HCEC 1CT (cell line): ENCODE results near the gene FAM111A.

Experiments used
- DNase-seq: peaks from one replicate; pipeline ENCODE4 v3.0.0-alpha.2; 2017

Gene FAM111A

DNA sequence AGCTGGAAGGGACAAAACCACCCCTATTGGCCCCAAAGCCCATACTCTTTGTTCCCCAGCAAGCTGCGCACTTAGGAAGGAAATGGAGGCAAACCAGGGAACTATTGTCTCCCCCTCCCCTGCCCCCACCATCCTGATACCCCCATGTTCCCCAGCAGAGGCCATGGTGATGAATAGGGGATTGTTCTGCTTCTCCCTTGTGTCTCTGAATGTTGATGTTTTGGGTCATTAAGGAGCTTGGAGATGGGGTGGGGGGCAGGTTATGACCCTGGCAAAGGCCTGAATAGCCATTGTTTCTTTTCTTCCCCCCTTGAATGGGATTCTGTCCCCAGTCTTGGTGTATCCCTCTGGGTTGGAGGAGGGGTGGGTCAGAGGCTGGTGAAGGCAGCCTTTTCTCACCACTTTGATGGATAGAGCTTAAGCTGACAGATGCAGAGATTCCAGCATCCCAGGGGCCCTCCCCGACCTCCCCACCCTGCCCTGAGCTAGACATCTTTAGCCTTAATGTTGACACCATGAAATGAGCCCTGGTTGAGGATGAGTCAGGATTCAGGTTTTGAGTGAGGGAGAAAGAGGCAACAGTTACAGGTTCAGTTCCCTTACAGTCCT, 37.6 kb downstream of the FAM111A start:
- no peak for DNase-seq

GRCh38 chr11:59180907-59181306, 38.3 kb downstream of the FAM111A start:
- no peak for DNase-seq

GRCh38 chr11:59181746-59182456, 39.2 kb downstream of the FAM111A start:
- no peak for DNase-seq

- DNase-seq: no peak
Measured at GRCh38 chr11:59182457-59183151, 39.9 kb downstream of the FAM111A start.

GRCh38 chr11:59183771-59184170, 41.1 kb downstream of the FAM111A start:
- DNase-seq: peak; percentile 26

DNA sequence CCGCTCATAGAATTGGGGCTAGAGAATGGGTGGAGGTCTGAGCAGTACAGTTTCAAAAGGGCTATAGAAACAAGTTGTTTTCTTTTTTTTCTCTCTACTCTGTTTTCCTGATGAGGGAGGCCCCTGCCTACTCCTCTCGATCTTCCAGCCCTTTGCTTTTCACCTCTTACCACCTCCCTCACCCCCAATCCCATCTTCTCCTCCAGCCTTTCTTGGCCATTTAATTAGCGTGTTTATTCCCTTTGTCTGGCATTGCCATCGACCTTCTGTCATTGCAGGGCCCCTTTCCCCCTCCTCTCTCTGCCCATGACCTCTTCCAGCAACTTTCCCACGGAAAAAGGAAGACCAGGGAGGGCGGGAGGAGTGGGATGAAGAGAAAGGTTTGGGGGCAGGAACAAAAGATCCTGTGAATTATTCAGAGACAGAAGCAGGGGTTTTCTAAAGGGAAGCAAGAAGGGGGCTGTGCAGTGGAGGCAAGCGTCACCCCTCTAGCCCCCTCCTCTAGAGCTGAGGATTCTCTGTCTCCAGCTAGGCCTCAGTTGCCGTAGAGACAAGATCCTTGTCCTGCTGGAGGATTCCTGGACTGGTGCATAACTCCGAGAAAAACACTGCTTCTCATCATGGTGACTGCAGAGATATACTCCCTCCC, 42.2 kb downstream of the FAM111A start:
- DNase-seq: no peak

DNA sequence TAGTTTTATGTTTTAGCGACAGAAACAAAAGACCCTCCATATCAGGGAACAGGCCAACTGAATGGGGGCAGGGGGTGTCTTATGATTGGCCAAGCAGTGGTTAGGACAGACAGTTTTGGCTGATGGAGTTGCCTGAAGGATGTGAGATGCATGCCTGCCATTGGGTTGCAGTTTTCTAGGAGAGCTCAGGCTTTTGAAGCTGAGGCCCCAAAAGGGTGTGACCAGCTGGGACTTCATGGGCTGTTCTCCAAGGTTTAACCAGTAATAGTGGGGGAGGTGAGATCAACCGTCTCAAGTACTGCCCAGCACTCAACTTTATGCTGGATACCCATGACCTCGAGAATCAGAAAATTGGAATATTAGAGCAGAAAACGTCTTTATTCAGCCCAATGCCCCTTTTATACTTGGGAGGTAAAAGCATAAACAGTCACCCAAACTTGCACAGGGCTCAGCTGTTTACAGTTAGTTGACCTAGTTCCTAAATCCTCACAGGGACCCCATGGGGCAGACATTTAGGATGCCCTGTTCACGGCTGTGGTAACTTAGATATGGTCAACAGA, 42.8 kb downstream of the FAM111A start:
- DNase-seq: no peak

GRCh38 chr11:59186130-59186594, 43.5 kb downstream of the FAM111A start:
- DNase-seq: peak; percentile 15

DNA sequence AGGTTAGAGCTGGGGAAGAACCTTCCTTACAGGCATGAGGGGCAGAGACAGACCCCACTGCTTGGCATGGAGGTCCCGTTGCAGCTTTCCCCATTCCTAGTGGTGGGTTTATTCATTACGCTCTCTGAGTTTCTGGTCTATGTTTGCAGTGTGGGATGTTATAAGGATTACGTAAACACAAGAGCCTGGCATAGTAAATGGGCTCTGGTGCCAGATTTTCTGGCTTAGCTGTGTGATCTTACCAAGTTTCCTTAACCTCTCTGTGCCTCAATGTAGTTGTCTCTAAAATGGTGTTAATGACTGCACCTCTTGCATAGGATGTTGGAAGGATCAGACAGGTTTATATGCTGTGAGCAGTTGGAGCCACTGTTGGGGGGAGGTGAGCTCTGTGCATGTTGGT, 44.4 kb downstream of the FAM111A start:
- DNase-seq: no peak

GRCh38 chr11:59187587-59187986, 44.9 kb downstream of the FAM111A start:
- DNase-seq: peak; percentile 49

DNA sequence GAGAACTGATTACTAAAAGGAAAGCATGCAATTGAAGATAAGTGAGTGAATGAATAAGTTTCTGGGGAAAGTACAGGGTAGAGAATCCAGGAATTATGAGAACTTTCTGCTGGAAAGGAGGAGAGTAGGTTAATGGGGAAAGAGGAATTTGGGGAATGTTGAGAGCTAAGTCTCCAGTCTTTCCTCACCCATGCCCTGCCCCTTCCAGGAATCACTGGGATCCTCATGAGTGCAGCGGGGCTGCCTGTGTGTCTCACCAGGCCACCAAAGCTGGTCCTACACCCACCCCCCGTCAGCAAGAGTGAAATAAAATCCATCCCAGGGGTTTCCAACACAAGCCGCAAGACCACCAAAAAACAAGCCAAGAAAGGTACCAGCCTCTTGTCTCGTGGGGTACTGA, 46.3 kb downstream of the FAM111A start:
- no peak for DNase-seq

GRCh38 chr11:59189986-59190385, 47.3 kb downstream of the FAM111A start:
- no peak for DNase-seq

DNA sequence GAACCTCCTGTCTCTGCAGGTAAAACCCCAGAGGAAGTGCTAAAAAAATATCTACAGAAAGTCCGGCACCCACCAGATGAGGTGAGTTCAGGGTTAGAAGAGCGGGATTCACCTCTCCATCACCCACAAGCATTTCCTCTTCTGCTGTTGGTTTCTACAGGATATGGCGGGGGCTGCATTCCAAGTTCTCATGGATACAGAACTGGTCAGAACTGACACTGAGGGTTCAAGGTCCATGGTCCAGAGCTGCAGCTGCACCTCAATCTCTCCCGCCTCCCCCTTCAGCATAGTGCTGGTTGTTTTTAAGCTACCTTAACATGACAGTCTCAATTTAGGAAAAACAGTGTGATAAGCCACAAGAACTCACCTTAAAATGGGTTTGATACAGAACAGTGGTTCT, 48.4 kb downstream of the FAM111A start:
- DNase-seq: no peak

- no peak for DNase-seq
Measured at GRCh38 chr11:59191890-59192289, 49.2 kb downstream of the FAM111A start.

GRCh38 chr11:59192446-59193020, 49.9 kb downstream of the FAM111A start:
- DNase-seq: no peak

GRCh38 chr11:59193587-59194130, 51.0 kb downstream of the FAM111A start:
- DNase-seq: no peak

DNA sequence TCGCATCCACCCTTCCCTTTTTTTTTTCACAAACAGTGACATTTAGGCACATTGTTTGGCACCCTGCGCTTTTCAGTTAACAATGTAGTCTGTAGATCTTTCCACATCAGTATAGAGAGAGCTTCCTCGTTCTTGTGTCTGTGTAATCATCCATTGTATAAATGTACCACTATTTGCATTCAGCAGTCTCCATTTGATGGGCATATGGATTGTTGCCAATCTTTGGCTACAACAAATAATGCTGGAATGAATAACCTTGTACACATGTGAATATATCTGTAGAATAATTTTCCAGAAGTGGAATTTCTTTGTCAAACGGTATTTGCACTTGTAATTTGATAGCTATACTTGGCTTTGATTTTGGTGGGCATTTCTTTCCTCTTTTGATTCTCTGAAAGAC, 52.9 kb downstream of the FAM111A start:
- no peak for DNase-seq

- DNase-seq: no peak
Measured at GRCh38 chr11:59196777-59197176, 54.1 kb downstream of the FAM111A start.

DNA sequence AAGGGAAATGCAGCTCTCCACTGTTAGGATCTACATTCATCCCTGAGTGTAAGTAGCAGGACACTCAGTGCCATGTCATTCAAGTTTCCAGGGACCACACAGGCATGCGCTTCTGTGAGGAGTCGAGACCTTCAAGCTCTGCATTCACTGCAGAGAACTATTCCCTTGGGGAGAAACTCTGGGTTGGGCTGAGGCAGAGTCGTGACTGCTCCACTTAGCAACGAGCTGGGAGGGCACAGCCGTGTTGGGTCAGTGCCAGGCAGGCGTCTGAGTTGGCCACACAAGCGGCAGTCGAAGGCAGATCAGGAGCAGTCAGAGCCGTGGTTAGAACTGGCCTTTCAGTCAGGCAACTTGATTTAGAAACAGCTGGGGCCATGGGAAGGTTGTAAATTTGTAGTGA, 55.3 kb downstream of the FAM111A start:
- DNase-seq: no peak

DNA sequence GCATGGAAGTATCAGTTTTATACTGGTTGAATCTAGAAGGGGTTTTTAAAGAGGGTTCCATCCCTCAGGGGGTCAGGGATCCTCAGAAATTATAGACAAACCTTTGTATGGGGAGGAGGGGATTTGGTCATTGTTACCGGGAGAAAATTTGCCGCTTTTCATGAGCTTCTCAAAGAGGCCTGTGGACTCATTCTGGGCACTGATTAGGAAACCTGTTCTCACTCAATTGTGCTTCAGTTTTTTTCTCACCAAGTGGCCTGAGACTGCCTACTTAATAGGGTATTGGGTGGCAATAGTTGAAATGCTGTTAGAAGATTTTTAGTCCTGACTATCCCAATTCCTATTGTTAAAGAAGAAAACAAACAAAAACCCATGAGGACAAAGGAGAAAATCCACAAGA, 56.1 kb downstream of the FAM111A start:
- DNase-seq: no peak

DNA sequence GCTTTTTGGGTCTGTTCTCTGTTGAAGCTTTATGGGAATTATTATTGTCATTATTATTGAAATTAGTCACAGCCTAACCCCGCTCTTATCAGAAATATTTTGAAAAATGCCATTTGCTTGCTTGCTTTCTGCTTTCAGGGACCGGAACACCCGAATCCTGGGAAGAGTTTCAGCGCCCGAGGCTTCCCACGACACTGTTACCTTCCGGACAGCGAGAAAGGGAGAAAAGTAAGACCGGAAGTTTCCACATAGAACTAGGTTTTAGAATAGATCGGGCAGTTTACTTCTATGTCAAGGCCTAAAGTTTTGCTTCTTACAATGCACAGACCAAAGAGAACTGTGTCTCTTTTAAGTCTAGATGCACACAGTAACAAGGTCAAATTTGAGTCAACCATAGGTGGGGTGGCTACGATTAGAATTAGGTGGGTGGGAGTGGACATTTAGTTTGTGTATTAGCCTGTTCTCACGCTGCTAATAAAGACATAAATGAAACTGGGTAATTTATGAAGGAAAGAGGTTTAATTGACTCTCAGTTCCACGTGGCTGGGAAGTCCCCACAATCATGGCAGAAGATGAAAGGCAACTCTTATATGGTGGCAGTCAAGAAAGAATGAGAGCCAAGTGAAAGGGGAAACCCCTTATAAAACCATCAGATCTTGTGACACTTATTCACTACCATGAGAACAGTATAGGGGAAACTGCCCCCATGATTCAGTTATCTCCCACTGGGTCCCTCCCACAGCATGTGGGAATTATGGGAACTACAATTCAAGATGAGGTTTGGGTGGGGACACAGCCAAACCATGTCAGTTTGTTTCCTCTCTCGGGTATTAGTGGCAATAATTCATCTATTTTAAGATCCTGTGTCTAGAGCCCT, 57.1 kb downstream of the FAM111A start:
- DNase-seq: no peak

GRCh38 chr11:59200423-59200746, 57.7 kb downstream of the FAM111A start:
- no peak for DNase-seq
